ENCODE results near the gene FBXL13.
"Not testable (repeated sequence)": the region's sequence is repeated elsewhere in the genome, so short reads cannot be mapped to it uniquely, and the experiment has no call there.

The FBXL13 gene

GRCh38 chr7:103020876-103021275 is 53.7 kb downstream of the FBXL13 start:
- DNase-seq: not testable (repeated sequence)

DNA sequence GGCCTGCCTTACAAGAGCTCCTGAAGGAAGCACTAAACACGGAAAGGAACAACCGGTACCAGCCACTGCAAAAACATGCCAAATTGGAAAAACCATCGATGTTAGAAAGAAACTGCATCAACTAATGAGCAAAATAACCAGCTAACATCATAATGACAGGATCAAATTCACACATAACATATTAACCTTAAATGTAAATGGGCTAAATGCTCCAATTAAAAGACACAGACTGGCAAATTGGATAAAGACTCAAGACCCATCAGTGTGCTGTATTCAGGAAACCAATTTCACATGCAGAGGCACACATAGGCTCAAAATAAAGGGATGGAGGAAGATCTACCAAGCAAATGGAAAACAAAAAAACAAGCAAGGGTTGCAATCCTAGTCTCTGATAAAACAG is 56.3 kb downstream of the FBXL13 start:
- not testable (repeated sequence) for DNase-seq

DNA sequence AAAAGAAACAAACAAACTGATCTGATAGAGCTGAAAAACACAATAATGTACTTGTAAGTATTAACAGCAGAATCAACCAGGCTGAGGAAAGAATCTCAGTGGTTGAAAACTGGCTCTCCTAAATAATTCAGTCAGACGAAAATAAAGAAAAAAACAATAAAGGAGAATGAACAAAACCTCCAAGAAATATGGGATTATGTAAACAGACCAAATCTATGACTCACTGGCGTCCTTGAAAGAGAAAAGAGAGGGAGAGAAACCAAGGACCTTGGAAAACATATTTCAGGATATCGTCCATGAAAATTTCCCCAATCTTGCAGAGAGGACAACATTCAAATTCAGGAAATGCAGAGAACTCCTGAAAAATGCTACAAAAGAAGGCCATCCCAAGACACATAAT is 62.9 kb downstream of the FBXL13 start:
- DNase-seq: no peak

- no peak for DNase-seq
These were observed 64.4 kb downstream of the FBXL13 start for GRCh38 chr7:103010211-103010610.

GRCh38 chr7:103009466-103010185 is 65.0 kb downstream of the FBXL13 start:
- no peak for DNase-seq

DNA sequence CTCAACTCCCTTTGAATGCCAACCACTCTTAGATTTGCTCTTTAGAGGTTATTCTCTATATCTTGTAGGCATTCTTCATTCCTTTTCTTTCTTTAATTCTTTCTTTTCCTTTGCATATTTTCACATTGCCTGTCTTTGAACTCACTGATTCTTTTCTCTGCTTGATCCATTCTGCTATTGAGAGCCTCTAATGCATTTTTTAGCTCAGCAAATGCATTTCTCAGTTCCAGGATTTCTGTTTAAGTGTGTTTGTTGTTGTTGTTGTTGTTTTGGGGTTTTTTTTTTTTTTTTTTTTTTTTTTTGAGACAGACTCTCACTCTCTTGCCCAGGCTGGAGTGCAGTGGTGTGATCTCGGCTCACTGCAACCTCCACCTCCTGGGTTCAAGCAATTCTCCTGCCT is 71.6 kb downstream of the FBXL13 start:
- DNase-seq: no peak

DNA sequence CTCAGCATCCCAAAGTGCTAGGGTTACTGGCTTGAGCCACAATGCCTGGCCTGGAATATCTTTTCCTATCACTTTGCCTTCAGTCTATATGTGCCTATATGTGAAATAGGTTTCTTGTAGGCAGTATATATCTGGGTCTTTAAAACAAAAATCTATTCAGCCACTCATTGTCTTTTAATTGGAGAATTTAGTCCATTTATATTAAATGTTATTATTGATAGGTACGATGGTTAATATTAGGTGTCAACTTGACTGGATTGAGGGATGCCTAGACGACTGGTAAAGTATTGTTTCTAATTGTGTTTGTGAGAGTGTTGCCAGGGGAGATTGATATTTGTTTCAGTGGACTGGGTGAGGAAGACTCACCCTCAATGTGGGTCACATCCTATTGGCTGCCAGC is 73.4 kb downstream of the FBXL13 start:
- no peak for DNase-seq

- no peak for DNase-seq
These were observed 77.6 kb downstream of the FBXL13 start for GRCh38 chr7:102996957-102997356.

DNA sequence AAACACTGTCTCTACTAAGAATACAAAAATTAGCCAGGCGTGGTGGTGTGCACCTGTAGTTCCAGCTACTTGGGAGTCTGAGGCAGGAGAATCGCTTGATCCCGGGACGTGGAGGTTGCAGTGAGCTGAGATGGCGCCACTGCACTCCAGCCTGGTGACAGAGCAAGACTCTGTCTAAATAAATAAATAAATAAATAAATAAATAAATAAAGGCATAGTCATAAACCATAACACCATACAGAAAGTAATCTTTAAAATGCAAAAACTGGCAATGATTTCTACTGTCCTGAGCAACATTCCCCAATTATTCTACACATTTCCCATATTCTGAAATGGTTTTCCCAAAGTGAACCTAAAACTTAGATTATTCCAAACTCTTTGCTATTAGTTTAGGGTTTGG is 79.0 kb downstream of the FBXL13 start:
- not testable (repeated sequence) for DNase-seq

DNA sequence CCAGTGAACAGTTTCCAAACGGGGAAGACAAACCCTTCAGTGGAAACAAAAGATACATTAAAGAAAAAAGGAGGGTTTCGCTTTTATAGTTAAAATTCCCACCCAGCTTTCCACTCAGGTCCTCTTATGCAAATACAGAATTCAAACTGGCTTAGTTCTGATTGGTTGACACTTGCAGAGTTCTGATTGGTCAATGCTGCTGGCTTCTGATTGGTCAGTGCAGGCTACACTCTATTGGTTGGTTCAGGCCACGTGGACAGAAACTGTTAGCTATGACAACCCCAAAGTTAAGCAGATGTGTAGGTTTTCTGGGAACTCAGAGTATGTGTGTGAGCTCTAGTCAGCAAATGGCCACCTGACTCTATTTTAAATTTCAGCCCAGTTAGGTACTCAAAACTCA is 80.0 kb downstream of the FBXL13 start:
- DNase-seq: no peak

DNA sequence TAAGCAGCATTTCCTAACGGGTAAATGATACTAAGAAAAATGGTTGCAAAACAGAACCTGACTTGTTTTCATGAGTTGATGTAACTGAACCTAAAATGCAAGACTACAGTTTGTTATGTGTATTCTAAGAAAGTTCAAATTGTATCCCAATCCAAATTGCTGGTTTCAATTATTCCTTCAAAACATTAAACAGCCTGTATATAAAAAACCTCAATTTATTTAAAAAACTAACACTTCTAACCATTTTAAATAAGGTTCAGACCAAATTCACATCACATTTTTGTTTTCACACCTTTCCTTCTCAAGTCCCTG is 80.9 kb downstream of the FBXL13 start:
- DNase-seq: no peak

- no peak for DNase-seq
These were observed 81.5 kb downstream of the FBXL13 start for GRCh38 chr7:102992938-102993717.

DNA sequence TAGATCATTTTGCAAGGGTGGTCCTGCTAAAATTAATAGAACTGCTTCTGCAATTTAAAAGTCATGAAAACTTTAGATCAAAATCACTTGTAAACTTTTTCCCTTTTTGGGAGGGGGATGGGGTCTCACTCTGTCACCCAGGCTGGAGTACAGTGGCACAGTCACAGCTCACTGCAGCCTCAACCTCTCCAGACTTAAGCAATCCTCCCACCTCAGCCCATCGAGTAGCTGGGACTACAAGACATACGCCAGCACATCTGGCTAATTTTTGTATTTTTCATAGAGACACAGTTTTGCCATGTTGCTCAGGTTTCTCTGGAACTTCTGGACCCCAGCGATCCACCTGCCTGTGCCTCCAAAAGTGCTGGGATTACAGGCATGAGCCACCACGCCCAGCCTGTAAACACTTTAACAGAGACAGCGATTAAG is 82.1 kb downstream of the FBXL13 start:
- no peak for DNase-seq

DNA sequence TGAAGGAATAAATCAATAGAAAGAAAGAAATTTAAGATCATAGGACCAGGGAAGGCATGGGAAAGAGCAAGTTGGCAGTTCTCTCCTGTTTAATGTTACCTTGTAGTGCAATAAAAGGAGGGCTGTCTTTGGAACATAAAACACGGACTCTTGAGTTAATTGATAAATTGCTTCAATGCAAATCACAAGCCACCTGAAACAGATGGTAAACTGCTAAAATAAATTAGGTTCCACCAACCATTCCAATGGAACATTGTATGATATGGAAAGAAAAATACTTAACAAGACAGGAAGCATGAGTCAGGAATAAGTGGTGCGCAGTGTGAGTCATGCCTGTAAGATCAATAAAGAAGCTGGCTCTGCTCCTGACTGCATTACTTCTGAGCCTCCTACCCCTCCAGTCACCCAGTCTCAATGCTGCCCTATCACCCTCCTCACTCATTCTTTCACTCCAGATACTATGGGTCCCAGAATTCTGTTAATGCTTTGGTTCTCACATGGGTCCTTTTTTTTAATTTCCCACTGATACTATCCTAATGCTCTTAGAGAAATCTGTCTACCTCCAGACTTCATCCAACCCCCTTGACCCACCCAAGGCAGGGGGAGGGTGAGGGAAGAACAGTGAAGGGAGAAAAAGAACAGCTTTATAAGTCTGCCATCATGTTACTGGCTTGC is 82.9 kb downstream of the FBXL13 start:
- no peak for DNase-seq

GRCh38 chr7:102991077-102991539 is 83.5 kb downstream of the FBXL13 start:
- DNase-seq: no peak

- DNase-seq: no peak
These were observed 84.0 kb downstream of the FBXL13 start for GRCh38 chr7:102990642-102991041.

- no peak for DNase-seq
These were observed 85.7 kb downstream of the FBXL13 start for GRCh38 chr7:102988631-102989560.

DNA sequence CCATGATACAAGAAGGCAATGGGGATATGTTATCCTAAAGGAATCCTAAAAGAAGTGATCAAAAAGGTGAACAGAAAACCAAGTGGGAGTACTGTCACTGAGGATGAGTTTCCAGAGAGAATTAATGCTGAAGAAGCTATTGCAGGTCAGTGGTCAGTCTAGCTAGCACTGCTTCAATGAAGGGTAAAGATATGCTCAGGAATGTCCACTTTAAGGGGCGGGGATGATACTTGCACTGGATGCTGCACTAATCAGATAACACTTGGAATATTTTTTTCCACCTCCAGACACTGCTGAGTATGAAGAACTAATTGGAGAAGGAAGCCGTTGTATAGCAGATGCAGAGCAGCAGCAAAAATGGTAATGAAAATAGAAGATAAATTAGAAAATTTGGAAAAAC is 86.5 kb downstream of the FBXL13 start:
- no peak for DNase-seq

- DNase-seq: no peak
These were observed 89.3 kb downstream of the FBXL13 start for GRCh38 chr7:102985176-102985783.

DNA sequence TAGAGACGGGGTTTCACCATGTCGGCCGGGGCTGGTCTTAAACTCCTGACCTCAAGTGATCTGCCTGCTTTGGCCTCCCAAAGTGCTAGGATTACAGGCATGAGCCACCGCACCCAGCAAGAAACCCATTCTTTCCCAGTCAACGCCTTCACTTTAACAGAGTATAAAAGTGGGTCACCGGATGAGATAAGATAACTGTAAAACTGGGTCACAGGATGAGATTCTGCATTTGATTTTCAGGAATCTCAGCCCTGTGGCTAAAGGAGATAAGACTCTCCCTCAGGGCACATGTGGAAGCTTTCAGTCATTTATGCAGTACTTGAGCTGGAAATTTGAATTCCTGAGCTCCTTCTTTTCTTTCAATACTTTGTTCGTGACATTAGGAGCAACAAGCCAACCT is 91.0 kb downstream of the FBXL13 start:
- no peak for DNase-seq

DNA sequence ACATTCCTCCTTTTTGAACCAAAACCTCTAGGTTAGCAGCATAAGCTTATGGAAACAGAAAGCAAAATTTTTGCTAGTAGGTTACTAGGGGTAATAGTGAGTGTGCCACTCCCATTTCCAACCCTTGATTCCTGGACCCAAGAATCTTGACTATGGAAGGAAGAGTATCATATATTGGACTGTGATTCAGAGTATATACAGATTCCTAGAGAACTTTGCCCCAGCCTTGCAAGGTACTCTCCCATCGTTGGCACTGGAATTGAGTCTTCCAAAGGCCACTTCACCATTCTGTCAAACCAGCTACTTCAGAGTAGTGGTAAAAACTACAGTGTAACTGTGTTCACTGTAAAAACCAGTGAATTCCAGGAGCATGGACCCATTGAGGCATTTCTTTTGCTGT is 92.4 kb downstream of the FBXL13 start:
- no peak for DNase-seq

GRCh38 chr7:102981451-102981850 is 93.1 kb downstream of the FBXL13 start:
- no peak for DNase-seq

Data from right hindlimb (tissue), 1 donor.